ENCODE results near the gene KCNJ5. TPM values are rescaled to one million over a fixed set of nuclear protein-coding genes. Genes with fewer than 3 reads are reported as not detected.

Gene KCNJ5
- total and polyA plus RNA-seq, 2 experiments from 2014 or later: not detected

DNA sequence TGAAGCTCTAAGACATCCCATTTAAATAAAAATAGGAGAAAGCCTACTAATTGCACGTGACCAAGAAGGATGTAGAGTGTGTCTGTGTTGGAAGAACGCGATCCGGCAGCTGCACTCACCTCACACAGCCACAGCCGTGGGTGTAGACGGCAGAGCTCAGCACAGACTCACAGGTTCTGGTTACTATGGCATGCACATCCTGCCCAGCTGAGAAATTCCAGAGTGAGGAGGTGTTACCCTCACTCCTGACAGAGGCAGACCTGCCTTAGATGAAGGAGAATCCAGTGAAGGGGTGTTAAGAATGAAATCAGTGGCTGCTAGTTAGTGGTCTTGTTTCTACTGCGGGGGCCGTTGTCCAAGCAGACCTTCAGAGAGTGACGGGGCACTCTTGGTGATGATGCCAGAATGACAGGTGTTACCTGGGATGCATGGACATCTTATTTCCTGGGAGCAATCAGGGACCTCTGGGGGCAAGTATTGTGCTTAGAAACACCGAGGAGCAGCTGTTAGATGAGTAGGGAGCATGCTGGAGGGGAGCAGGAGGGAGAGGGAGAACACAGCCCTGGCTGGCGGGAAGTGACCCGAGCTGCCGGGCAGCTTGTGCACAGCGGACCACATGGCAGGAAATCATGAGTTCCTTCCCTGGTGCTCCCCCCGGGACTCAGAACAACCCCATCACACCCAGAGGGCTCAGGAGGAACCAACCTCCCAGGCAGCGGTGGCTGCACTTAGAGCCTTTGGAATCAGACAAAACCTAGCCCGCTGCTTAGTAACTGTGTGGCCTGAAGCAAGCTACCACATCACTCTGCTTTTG is 12.3 kb downstream of the KCNJ5 start:
- Histone ChIP-seq H3K4me3 (peak overlapping the region; percentile 68), H3K27ac (ENCODE audit: low read depth) (no peak overlapping the region), H3K36me3 (ENCODE audit: insufficient read depth) (no peaks in the 10 kb centered on the region), H3K4me2 (peak overlapping the region; percentile 84), H3K27me3 (ENCODE audit: insufficient read depth) (peaks cover 100% of the 10 kb centered on the region), H3K79me2 (replicated peaks; ENCODE audit: insufficient read depth) (no peaks in the 10 kb centered on the region), H3F3A (replicated peaks; ENCODE audit: low read depth) (peaks cover 24% of the 10 kb centered on the region; the same call in 1 of the 2 replicates), H2AFZ (no peak overlapping the region), H3K4me1 (ENCODE audit: insufficient read depth) (peaks cover 37% of the 10 kb centered on the region), H4K20me1 (replicated peaks; ENCODE audit: insufficient read depth) (peaks cover 9% of the 10 kb centered on the region), H3K9me2 (ENCODE audit: insufficient read depth) (no peaks in the 10 kb centered on the region)
- peaks cover 6% of the 10 kb centered on the region; the same call in 2 of the 3 replicates for H3K9me3 Mint-ChIP-seq
- no peak for TF ChIP-seq NANOG (IDR thresholded peaks at IDR 0.05; ENCODE audit: borderline replicate concordance)
- TF ChIP-seq ZNF114 (CRISPR knock-in tag; IDR thresholded peaks at IDR 0.05): no peak
- H3K36me3 Mint-ChIP-seq (ENCODE audit: low read depth): no peaks in the 10 kb centered on the region; the same call in 2 of the 3 replicates
- H3K4me3 Mint-ChIP-seq: peak overlapping the region; percentile 77
- H3K27me3 Mint-ChIP-seq (ENCODE audit: insufficient read depth, low read depth, poor library complexity): peaks cover 79% of the 10 kb centered on the region
- peaks cover 34% of the 10 kb centered on the region for H3K4me1 Mint-ChIP-seq
- peak; percentile 17 for ATAC-seq
- no peak overlapping the region for H3K27ac Mint-ChIP-seq
- DNase-seq (ENCODE audit: low spot score): peak; percentile 79

GRCh38 chr11:128904303-128904655 is 13.1 kb downstream of the KCNJ5 start:
- Histone ChIP-seq H3F3A (replicated peaks; ENCODE audit: low read depth) (peaks cover 24% of the 10 kb centered on the region; the same call in 1 of the 2 replicates), H3K79me2 (replicated peaks; ENCODE audit: insufficient read depth) (no peaks in the 10 kb centered on the region), H3K4me1 (ENCODE audit: insufficient read depth) (peaks cover 37% of the 10 kb centered on the region), H3K27ac (ENCODE audit: low read depth) (no peak overlapping the region), H4K20me1 (replicated peaks; ENCODE audit: insufficient read depth) (peaks cover 9% of the 10 kb centered on the region), H3K36me3 (ENCODE audit: insufficient read depth) (no peaks in the 10 kb centered on the region), H3K9me2 (ENCODE audit: insufficient read depth) (no peaks in the 10 kb centered on the region), H3K4me3 (peak overlapping the region; percentile 68), H3K27me3 (ENCODE audit: insufficient read depth) (peaks cover 92% of the 10 kb centered on the region), H2AFZ (peak overlapping the region; percentile 72; the same call in 1 of the 2 replicates), H3K4me2 (peak overlapping the region; percentile 84)
- TF ChIP-seq ZNF331 (CRISPR knock-in tag; IDR thresholded peaks at IDR 0.05; ENCODE audit: low read depth) (no peak), EZH2 (IDR thresholded peaks at IDR 0.05; ENCODE audit: low read depth, unreplicated experiment) (peak; percentile 82), EZH2phosphoT487 (IDR thresholded peaks at IDR 0.05; ENCODE audit: unreplicated experiment) (peak; percentile 35)
- TF ChIP-seq, protein P1, sequence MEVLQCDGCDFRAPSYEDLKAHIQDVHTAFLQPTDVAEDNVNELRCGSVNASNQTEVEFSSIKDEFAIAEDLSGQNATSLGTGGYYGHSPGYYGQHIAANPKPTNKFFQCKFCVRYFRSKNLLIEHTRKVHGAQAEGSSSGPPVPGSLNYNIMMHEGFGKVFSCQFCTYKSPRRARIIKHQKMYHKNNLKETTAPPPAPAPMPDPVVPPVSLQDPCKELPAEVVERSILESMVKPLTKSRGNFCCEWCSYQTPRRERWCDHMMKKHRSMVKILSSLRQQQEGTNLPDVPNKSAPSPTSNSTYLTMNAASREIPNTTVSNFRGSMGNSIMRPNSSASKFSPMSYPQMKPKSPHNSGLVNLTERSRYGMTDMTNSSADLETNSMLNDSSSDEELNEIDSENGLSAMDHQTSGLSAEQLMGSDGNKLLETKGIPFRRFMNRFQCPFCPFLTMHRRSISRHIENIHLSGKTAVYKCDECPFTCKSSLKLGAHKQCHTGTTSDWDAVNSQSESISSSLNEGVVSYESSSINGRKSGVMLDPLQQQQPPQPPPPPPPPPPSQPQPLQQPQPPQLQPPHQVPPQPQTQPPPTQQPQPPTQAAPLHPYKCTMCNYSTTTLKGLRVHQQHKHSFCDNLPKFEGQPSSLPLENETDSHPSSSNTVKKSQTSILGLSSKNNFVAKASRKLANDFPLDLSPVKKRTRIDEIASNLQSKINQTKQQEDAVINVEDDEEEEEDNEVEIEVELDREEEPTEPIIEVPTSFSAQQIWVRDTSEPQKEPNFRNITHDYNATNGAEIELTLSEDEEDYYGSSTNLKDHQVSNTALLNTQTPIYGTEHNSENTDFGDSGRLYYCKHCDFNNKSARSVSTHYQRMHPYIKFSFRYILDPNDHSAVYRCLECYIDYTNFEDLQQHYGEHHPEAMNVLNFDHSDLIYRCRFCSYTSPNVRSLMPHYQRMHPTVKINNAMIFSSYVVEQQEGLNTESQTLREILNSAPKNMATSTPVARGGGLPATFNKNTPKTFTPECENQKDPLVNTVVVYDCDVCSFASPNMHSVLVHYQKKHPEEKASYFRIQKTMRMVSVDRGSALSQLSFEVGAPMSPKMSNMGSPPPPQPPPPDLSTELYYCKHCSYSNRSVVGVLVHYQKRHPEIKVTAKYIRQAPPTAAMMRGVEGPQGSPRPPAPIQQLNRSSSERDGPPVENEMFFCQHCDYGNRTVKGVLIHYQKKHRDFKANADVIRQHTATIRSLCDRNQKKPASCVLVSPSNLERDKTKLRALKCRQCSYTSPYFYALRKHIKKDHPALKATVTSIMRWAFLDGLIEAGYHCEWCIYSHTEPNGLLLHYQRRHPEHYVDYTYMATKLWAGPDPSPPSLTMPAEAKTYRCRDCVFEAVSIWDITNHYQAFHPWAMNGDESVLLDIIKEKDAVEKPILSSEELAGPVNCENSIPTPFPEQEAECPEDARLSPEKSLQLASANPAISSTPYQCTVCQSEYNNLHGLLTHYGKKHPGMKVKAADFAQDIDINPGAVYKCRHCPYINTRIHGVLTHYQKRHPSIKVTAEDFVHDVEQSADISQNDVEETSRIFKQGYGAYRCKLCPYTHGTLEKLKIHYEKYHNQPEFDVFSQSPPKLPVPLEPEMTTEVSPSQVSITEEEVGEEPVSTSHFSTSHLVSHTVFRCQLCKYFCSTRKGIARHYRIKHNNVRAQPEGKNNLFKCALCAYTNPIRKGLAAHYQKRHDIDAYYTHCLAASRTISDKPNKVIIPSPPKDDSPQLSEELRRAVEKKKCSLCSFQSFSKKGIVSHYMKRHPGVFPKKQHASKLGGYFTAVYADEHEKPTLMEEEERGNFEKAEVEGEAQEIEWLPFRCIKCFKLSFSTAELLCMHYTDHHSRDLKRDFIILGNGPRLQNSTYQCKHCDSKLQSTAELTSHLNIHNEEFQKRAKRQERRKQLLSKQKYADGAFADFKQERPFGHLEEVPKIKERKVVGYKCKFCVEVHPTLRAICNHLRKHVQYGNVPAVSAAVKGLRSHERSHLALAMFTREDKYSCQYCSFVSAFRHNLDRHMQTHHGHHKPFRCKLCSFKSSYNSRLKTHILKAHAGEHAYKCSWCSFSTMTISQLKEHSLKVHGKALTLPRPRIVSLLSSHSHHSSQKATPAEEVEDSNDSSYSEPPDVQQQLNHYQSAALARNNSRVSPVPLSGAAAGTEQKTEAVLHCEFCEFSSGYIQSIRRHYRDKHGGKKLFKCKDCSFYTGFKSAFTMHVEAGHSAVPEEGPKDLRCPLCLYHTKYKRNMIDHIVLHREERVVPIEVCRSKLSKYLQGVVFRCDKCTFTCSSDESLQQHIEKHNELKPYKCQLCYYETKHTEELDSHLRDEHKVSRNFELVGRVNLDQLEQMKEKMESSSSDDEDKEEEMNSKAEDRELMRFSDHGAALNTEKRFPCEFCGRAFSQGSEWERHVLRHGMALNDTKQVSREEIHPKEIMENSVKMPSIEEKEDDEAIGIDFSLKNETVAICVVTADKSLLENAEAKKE (CRISPR knock-in tag; IDR thresholded peaks at IDR 0.05): no peak
- Mint-ChIP-seq H3K9me3 (peaks cover 6% of the 10 kb centered on the region; the same call in 2 of the 3 replicates), H3K27me3 (ENCODE audit: insufficient read depth, low read depth, poor library complexity) (peaks cover 79% of the 10 kb centered on the region), H3K4me3 (peak overlapping the region; percentile 77), H3K36me3 (ENCODE audit: low read depth) (no peaks in the 10 kb centered on the region; the same call in 2 of the 3 replicates), H3K4me1 (peaks cover 34% of the 10 kb centered on the region), H3K27ac (no peak overlapping the region)
- no peak for ATAC-seq
- DNase-seq (ENCODE audit: low spot score): peak; percentile 28

All from GM23338 (cell line).